OCI-LY3 (cell line): ENCODE results near the gene HOXD1.

Source experiments
- CTCF ChIP-seq: fragments of 200-600, 300-600 bp; sonication (generic); IDR thresholded peaks from 2 replicates; pipeline ENCODE4 v1.5.1; 2014; ENCODE audit warnings: antibody characterized with exemption, low read length, low read depth
- EZH2phosphoT487 ChIP-seq: fragments of 200-600 bp; shearing (Covaris generic); IDR thresholded peaks from 2 replicates; pipeline ENCODE4 v1.6.1; 2018; ENCODE audit warnings: antibody characterized with exemption, mixed run types, low read depth

DNA sequence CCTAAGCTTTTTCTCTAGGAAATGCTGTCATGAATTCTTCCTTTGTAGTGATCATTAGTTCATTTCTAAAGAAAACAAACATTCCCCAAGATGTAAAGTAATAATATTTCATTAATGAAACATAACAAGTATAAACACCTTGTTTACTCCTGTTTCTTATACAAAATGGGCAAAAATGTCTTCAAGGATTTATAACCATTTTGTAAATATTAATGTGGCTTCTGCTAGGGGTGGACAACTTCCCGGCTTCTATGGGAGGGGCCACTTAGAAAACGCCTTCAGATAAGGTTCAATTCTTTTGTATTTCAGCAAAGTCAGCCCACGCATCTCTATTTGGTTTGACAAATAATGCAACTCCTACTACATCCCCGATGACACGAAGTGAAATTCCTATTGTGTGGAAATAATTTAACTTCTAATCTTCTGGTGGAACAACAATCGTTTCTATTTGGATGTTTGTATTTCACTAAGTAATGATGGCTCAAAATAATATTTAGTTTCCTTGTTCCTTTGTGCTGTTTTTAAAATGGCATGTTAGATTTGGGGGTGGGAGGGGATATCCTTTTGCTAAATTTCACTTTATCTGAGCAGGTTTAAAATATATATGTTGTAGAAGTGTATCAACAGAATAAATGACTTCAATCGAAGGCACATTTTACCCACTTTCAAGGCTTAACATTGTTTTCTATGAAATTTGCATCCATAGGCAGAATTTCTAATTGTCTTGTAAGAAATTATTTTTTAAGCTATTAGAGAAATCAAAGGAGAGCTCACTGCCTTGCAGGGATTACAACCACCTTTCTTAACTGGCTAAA lies 14.7 kb upstream of the HOXD1 start:
- TF ChIP-seq CTCF (no peak), EZH2phosphoT487 (no peak)
